D721Med (cell line): ENCODE measurements around the gene MARK3.
A peak's percentile ranks its signal among the peaks of the same experiment; 100 is the strongest.

Source experiments
- DNase-seq: peaks from one replicate; pipeline ENCODE4 v3.0.0; 2011; ENCODE audit warnings: low spot score; ENCODE audit not compliant: insufficient read length
- FAIRE-seq: peaks from 2 replicates; lab custom pipeline; 2011; peaks lifted over from hg19 to GRCh38; lab: Jason Lieb, UNC
- CTCF ChIP-seq: IDR thresholded peaks from 2 replicates; pipeline ENCODE4 v1.5.1; 2012; ENCODE audit warnings: mild to moderate bottlenecking, control low read depth; ENCODE audit not compliant: insufficient read depth; ENCODE audit errors: missing control alignments

Gene MARK3

GRCh38 chr14:103436533-103436932, 51.3 kb downstream of the MARK3 start:
- no peak for FAIRE-seq
- no peak for TF ChIP-seq CTCF
- no peak for DNase-seq

GRCh38 chr14:103442288-103442687, 57.1 kb downstream of the MARK3 start:
- DNase-seq (no peak), FAIRE-seq (no peak)
- TF ChIP-seq CTCF: no peak

GRCh38 chr14:103443111-103443510, 57.9 kb downstream of the MARK3 start:
- FAIRE-seq: no peak
- no peak for TF ChIP-seq CTCF
- no peak for DNase-seq

GRCh38 chr14:103444837-103445524, 59.8 kb downstream of the MARK3 start:
- TF ChIP-seq CTCF: no peak
- no peak for FAIRE-seq
- DNase-seq: no peak

- FAIRE-seq (no peak), DNase-seq (no peak)
- no peak for TF ChIP-seq CTCF
Observed at GRCh38 chr14:103445806-103446205, 60.6 kb downstream of the MARK3 start.

GRCh38 chr14:103448097-103448496, 62.9 kb downstream of the MARK3 start:
- DNase-seq (no peak), FAIRE-seq (no peak)
- no peak for TF ChIP-seq CTCF

- no peak for TF ChIP-seq CTCF
- no peak for DNase-seq
- FAIRE-seq: peak; percentile 66
Observed at GRCh38 chr14:103449634-103450161, 64.5 kb downstream of the MARK3 start.
